ENCODE measurements around the gene RNF149.

RNF149 gene

DNA sequence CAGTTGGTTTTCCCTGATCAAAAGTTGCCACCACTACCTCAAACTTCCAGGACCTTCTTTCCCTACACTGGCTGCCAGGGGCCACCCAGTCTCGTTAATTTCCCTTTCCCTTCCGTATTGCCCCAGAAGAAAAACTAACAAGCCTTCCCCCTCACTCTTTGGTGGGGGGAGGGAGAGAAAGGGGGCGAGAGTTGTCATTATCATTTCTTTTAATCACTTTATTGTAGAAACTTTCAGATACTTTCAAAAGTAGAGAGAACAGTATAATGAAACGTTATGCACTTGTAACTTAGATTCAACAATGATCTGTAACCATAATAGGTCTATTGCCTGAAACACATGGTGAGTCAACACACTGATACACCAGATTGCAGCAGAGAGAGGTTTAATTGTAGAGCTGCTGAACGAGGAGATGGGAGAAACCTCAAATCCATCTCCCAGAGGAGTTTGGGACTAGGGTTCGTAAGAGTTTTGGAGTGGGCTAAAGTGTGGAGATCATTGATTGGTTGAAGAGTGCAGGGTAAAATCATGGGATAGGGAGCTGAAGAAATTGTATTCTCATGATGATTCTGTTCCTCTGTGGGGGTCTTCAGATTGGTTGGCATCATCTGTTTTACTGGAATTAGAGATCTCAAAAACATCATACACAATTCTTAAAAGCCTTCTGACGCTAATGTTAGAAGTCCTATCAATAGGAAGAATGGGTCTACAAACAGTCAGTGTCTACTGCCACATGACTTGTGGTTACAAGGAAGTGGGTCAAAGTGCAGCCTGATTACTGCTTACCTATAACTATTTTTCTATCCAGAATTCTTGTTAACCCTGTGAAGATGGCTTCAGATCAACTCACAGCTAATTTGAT, 2.6 kb upstream of the RNF149 start:
- H3K4me3 ChIP-seq (ENCODE audit: severe bottlenecking), result no peak overlapping the region
- no peaks in the 10 kb centered on the region for H3K27me3 ChIP-seq (ENCODE audit: insufficient read depth, poor library complexity, severe bottlenecking)
- no peak for DNase-seq (ENCODE audit: low spot score)
- peaks cover 11% of the 10 kb centered on the region for H3K36me3 ChIP-seq (ENCODE audit: low read depth)
- H3K9me3 ChIP-seq (ENCODE audit: severe bottlenecking), result no peaks in the 10 kb centered on the region
- H3K4me1 ChIP-seq (ENCODE audit: insufficient read depth, poor library complexity, severe bottlenecking), result peaks cover 2% of the 10 kb centered on the region
- no peak overlapping the region for H3K27ac ChIP-seq (ENCODE audit: poor library complexity, severe bottlenecking)
- no peak for ATAC-seq (ENCODE audit: low read depth)
- TF ChIP-seq, protein P1, sequence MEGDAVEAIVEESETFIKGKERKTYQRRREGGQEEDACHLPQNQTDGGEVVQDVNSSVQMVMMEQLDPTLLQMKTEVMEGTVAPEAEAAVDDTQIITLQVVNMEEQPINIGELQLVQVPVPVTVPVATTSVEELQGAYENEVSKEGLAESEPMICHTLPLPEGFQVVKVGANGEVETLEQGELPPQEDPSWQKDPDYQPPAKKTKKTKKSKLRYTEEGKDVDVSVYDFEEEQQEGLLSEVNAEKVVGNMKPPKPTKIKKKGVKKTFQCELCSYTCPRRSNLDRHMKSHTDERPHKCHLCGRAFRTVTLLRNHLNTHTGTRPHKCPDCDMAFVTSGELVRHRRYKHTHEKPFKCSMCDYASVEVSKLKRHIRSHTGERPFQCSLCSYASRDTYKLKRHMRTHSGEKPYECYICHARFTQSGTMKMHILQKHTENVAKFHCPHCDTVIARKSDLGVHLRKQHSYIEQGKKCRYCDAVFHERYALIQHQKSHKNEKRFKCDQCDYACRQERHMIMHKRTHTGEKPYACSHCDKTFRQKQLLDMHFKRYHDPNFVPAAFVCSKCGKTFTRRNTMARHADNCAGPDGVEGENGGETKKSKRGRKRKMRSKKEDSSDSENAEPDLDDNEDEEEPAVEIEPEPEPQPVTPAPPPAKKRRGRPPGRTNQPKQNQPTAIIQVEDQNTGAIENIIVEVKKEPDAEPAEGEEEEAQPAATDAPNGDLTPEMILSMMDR (IDR thresholded peaks at IDR 0.05; ENCODE audit: poor library complexity, severe bottlenecking), result no peak

DNA sequence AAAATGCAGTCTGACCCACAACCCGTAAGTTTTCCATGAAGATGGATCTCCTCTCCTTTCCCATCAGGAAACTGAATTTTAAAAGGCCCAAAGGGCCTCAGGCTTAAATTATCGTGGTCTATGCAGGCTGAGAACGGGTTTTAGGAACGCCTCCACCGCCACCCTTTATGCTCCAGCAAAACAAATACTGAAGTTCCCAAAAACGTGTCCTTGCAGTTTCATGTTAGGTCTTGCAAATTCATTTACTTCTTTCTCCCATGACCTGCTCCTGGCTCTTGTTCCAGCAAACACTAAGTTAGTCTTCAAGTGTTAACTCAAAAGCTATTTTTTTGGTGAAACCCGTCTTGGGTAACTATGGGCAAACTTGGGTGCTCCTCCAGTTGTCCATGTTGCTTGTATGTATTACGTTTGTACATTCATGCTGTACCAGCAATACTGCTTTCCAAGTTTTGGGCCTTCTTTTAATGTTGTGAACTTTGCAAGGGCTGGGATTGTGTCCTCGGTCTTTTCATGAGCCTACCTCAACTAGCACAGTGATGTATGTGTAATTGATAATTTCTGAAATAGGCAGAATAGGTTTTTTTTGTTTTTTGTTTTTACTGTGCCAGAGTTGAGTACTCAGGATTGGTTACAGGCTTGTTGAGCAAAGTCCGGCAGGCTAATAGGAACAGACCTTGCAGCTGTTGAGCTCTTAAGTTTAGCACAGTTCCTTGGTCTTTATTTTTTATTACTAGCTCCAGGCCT, 1.8 kb upstream of the RNF149 start:
- Histone ChIP-seq H3K36me3 (ENCODE audit: low read depth) (peaks cover 19% of the 10 kb centered on the region), H3K4me1 (ENCODE audit: insufficient read depth, poor library complexity, severe bottlenecking) (peaks cover 10% of the 10 kb centered on the region), H3K9me3 (ENCODE audit: severe bottlenecking) (no peaks in the 10 kb centered on the region), H3K27me3 (ENCODE audit: insufficient read depth, poor library complexity, severe bottlenecking) (no peaks in the 10 kb centered on the region), H3K27ac (ENCODE audit: poor library complexity, severe bottlenecking) (no peak overlapping the region), H3K4me3 (ENCODE audit: severe bottlenecking) (no peak overlapping the region)
- ATAC-seq (ENCODE audit: low read depth) (no peak), DNase-seq (ENCODE audit: low spot score) (no peak)
- TF ChIP-seq, protein P1 (IDR thresholded peaks at IDR 0.05; ENCODE audit: poor library complexity, severe bottlenecking), result no peak

DNA sequence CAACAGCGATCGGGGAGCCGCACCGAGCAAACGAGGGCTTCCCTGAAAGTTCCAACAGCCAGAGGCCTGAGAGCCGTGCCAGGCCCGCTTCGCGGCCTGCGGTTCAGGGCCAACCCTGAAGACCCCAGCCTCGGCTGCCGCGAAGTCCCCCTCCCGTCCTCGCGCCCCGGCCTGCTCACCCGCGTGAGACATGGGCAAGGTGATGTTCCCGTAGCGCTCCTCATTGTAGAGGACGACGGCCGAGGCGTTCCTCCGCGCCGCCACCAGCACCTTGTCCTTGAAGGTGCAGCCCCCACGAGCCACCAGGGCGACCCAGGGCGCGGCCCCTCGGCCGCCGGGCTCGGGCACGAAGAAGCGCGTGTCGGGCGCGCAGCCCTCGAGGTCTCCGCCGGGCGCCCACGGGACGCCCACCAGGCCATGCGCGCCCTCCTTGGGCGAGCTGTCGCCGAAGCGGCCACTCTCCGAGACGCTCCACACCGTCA, 510 bp downstream of the RNF149 start:
- peak overlapping the region; percentile 80 for H3K4me3 ChIP-seq (ENCODE audit: severe bottlenecking)
- H3K4me1 ChIP-seq (ENCODE audit: insufficient read depth, poor library complexity, severe bottlenecking), result peaks cover 16% of the 10 kb centered on the region
- TF ChIP-seq, protein P1 (IDR thresholded peaks at IDR 0.05; ENCODE audit: poor library complexity, severe bottlenecking), result no peak
- ATAC-seq (ENCODE audit: low read depth) (peak; percentile 3), DNase-seq (ENCODE audit: low spot score) (peak; percentile 61)
- H3K27ac ChIP-seq (ENCODE audit: poor library complexity, severe bottlenecking), result peak overlapping the region; percentile 64
- H3K9me3 ChIP-seq (ENCODE audit: severe bottlenecking), result no peaks in the 10 kb centered on the region
- peaks cover 28% of the 10 kb centered on the region for H3K36me3 ChIP-seq (ENCODE audit: low read depth)
- no peaks in the 10 kb centered on the region for H3K27me3 ChIP-seq (ENCODE audit: insufficient read depth, poor library complexity, severe bottlenecking)

DNA sequence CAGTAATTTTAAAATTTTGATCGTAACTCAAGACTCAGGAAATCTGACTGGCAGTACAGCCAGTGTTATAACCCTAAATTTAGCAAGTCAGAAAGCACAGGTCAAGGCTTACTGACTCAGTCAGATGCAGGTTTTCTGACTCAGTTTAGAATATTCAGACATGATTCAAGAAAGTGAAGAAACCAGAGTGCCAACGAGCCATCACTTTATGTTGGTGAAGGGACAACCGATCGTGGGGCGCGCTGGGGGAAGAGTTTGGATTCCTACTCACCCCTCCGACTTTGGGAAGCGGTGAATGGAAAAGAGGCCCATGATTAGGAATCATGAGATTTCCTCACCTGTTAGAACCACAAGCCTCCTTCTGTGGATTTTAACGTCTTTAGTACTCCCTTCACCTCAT, 998 bp downstream of the RNF149 start:
- no peak; the same call in 2 of the 3 replicates for ATAC-seq (ENCODE audit: low read depth)
- H3K27ac ChIP-seq (ENCODE audit: poor library complexity, severe bottlenecking), result peak overlapping the region; percentile 64
- H3K9me3 ChIP-seq (ENCODE audit: severe bottlenecking), result no peaks in the 10 kb centered on the region
- peaks cover 16% of the 10 kb centered on the region for H3K4me1 ChIP-seq (ENCODE audit: insufficient read depth, poor library complexity, severe bottlenecking)
- H3K36me3 ChIP-seq (ENCODE audit: low read depth), result peaks cover 28% of the 10 kb centered on the region
- TF ChIP-seq, protein P1 (IDR thresholded peaks at IDR 0.05; ENCODE audit: poor library complexity, severe bottlenecking), result no peak
- H3K27me3 ChIP-seq (ENCODE audit: insufficient read depth, poor library complexity, severe bottlenecking), result no peaks in the 10 kb centered on the region
- DNase-seq (ENCODE audit: low spot score), result no peak
- H3K4me3 ChIP-seq (ENCODE audit: severe bottlenecking), result peak overlapping the region; percentile 80

Measured in RWPE2 (cell line).